HG03442 (cell line): ENCODE results near the gene LIN9.

Experiments used
- ATAC-seq: cut with Tn5 transposase; IDR thresholded peaks from one replicate; pipeline ENCODE4 v1.9.1; 2021; ENCODE audit warnings: mild to moderate bottlenecking, moderate library complexity; ENCODE audit not compliant: unreplicated experiment

LIN9 gene

GRCh38 chr1:226322986-226323385 is 14.0 kb upstream of the LIN9 start:
- ATAC-seq: no peak

- ATAC-seq: no peak
Observed at GRCh38 chr1:226320930-226321329, 12.0 kb upstream of the LIN9 start.

DNA sequence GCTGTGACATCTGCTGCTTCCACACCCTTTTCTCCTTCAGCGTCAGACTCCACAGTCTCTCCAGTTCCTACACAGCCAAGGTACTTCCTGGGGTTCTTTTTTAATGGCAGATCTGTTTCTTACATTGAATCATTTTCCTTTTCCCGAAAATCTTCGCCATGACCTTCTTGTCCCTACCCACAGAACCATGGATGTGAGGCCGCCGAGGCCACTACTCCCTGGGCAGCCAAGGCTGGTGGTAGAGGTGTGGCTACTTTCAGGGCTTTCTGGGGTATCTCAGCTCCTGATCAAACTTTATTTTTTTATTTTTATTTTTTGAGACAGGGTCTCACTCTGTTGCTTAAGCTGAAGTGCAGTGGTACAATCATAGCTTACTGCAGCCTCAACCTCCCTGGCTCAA is 9.5 kb upstream of the LIN9 start:
- no peak for ATAC-seq

GRCh38 chr1:226314055-226314454 is 5.1 kb upstream of the LIN9 start:
- ATAC-seq: no peak

GRCh38 chr1:226312065-226312464 is 3.1 kb upstream of the LIN9 start:
- no peak for ATAC-seq

- no peak for ATAC-seq
Observed at GRCh38 chr1:226311376-226311775, 2.4 kb upstream of the LIN9 start.

DNA sequence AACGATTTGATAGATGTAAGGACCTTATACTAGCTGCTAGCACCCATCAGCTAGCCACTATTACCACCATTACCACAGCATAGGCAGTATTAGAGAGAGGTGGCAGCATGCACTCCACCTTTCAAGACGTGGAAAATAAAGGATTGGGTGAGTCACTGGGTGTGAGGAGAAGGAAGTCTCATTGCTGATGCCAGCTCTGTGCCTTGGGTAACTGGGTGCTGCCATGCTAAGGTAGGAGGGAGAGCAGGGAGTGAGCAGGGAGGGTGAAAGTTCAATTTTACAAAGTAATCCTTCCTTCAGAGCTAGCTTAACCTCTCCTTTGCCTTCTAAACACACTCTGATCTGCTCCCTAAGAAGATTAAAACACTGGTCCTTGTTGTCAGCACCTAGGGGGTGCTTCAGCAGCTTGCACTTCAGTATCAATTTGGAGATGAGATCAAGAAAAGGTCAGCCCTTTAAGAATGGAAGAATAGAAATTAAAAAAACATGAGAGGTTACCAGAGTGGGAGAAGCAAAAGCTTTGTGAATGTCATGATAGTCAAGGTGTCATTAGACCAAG is 1.8 kb upstream of the LIN9 start:
- ATAC-seq: no peak

- ATAC-seq: no peak
Observed at GRCh38 chr1:226310245-226310540, 1.2 kb upstream of the LIN9 start.

- no peak for ATAC-seq
Observed at GRCh38 chr1:226309398-226310244, 657 bp upstream of the LIN9 start.

DNA sequence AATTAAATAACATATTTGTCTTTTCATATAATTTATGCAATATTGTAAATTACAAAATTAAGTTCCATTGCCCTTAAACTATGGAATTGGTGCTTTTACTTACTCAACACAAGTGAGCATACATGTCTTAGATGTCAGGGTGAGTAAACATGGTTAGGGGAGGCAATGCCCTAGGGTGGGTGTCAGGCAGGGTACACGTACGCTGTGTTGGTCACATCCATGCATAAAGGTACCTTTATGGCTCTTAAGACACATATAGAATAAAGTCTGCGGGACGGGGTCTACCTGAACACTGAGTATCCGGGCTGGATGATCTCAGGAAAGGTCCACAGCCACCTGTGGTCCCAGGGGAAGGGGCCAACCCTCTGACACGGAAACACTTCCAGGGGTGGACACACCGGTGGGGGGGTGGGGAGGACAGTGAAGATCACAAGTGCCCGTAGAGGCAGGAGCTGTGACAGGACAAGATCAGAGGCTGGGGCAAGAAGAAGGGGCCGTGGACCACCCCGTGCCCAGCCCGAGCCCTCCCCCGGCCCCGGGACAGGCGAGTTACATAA is 720 bp downstream of the LIN9 start:
- no peak for ATAC-seq

DNA sequence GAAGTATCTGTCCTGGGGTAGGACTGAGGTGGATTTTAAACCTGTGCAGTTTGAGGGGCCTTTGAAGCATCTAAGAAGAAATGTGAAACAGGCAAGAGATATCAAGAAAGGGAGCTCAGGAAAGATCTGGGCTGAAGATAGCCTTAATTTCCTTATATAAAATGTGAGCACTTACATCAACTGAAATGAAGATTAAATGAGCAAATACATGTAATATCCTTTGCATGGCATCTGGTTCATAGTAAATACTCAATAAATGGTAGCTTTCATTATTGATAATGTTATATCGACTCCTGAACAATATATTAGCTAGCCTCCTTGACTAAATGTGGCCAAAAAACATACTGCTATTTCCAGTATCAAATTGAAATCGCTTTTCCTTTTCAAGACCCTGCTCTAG is 2.5 kb downstream of the LIN9 start:
- no peak for ATAC-seq

- ATAC-seq: no peak
Observed at GRCh38 chr1:226305184-226305583, 3.8 kb downstream of the LIN9 start.

- no peak for ATAC-seq
Observed at GRCh38 chr1:226304291-226304955, 4.5 kb downstream of the LIN9 start.

DNA sequence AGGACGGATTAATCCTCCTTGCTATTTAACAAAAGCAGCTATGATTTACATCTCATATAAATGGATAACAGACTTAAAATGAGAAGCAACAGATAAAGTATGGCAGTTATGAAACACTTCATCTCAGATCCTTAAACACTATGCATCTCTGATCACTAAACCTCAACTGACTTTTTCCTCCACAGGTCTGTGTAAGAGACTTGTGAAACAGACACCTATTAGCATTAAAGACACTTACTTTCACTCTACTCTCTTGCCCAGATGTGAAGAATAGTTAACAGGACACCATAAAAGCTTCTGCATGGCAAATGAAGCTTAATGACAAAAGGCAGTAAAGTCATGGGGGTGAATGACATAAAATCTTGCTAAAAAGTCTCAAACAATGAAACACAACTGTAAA is 6.2 kb downstream of the LIN9 start:
- no peak for ATAC-seq

DNA sequence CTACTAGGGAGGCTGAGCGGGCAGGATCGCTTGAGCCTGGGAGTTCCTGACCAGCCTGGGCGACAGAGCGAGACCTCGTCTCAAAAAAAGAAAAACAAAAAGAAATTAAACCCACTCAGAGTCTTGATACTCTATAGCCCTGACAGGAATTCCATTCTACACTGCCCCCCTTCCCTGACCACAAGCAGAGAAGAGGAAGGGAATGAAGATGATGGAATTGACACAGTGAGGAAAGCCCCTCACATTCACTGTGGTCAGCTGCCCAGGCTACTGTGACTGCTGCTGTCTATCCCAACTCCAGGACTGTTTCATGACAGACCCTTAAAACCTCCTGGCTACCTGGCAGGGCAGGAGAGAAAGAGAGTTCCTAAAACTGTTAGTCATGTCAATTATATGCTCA is 12.1 kb downstream of the LIN9 start:
- ATAC-seq: no peak

DNA sequence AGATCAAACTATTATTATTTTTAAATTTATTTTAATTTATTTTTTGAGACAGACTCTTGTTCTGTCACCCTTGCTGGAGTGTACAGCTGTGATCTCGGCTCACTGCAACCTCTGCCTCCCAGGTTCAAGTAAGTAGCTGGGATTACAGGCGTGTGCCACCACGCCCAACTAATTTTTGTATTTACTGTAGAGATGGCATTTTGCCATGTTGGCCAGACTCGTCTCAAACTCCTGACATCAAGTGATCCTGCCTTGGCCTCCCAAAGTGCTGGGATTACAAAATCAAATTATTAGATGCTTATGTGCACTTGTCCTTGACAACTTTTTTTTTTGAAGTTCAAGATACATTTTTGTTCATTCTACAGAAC is 15.4 kb downstream of the LIN9 start:
- no peak for ATAC-seq

DNA sequence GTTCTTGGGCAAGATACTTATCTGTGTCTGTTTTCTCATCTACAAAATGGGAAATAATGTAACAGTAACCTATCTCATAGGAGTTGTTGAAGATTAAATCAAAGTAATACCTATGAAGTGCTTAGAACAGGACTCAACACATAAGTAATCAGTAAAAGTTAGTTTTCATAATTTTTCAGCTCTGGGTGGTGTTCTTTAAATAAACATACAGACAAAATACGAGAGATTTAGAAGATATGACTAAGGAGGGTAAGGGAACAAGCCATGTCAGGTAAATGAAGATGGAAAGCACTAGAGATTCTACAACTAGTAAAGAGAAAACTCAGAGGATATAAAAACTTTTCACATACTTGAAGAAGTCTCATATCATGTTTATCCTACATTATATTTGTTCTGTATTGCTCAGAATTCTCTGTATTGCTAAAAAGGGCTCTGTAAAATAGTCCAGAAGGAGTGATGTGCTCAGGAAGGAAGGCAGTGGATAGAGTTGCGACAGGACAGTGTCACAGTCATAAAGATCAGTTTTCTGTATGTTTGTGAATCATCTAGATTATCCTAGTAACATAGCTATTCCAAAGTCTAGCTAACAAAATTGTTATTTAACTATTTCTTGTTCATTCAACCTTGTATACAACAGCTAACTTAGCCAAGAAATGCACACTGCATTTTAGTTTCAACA is 16.0 kb downstream of the LIN9 start:
- no peak for ATAC-seq

- no peak for ATAC-seq
Observed at GRCh38 chr1:226287587-226287986, 21.4 kb downstream of the LIN9 start.

DNA sequence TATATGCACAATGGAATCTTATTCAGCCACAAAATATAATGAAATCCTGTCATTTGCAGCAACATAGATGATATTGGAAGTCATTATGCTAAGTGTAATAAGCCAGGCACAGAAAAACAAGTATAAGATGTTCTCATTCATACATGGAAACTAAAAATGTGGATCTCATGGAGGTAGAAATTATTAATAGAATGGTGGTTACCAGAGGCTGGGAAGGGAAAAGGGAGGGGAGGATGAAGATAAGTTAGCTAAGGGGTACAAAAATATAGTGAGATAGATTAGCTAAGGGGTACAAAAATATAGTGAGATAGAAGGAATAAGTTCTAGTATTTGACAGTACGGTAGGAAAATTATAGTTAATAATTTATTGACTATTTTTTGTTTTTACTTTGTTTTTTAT is 27.9 kb downstream of the LIN9 start:
- ATAC-seq: no peak

GRCh38 chr1:226279498-226279897 is 29.5 kb downstream of the LIN9 start:
- ATAC-seq: no peak

- ATAC-seq: no peak
Observed at GRCh38 chr1:226277897-226278296, 31.1 kb downstream of the LIN9 start.

- ATAC-seq: no peak
Observed at GRCh38 chr1:226276987-226277386, 32.0 kb downstream of the LIN9 start.
